Dendritic cell treated with granulocyte-macrophage colony-stimulating factor and Interleukin-4, amounts not matched to agents 40 ng/mL and 50 ng/mL, for 4 days (primary cell): ENCODE measurements around the gene LIN7A.

Experiments
- H3K27ac Mint-ChIP-seq: one replicate; pipeline ENCODE4 v1.8.0; 2022; ENCODE audit warnings: mild to moderate bottlenecking, mixed read lengths
- H3K27me3 Mint-ChIP-seq: one replicate; pipeline ENCODE4 v1.8.0; 2022; ENCODE audit warnings: mild to moderate bottlenecking, mixed read lengths
- H3K36me3 Mint-ChIP-seq: one replicate; pipeline ENCODE4 v1.8.0; 2022; ENCODE audit warnings: low read depth, mixed read lengths
- H3K4me1 Mint-ChIP-seq: one replicate; pipeline ENCODE4 v1.8.0; 2022; ENCODE audit warnings: low read depth, mixed read lengths
- H3K4me3 Mint-ChIP-seq: one replicate; pipeline ENCODE4 v1.8.0; 2022; ENCODE audit warnings: mild to moderate bottlenecking, moderate library complexity, mixed read lengths
- H3K9me3 Mint-ChIP-seq: one replicate; pipeline ENCODE4 v1.8.0; 2022; ENCODE audit warnings: mixed read lengths
- intact Hi-C: fragments of 100-400 bp; cut with micrococcal nuclease; formaldehyde crosslinking; loops from one replicate; pipeline ENCODE4 v1.15.0; 2022

LIN7A gene

GRCh38 chr12:80939231-80939950 is 1.7 kb upstream of the LIN7A start:
- peak overlapping the region; percentile 63 for H3K27ac Mint-ChIP-seq
- no peaks in the 10 kb centered on the region for H3K27me3 Mint-ChIP-seq
- no peaks in the 10 kb centered on the region for H3K9me3 Mint-ChIP-seq
- H3K4me1 Mint-ChIP-seq: peaks cover 25% of the 10 kb centered on the region
- intact Hi-C loops: no loop called here
- H3K4me3 Mint-ChIP-seq: peak overlapping the region; percentile 39
- H3K36me3 Mint-ChIP-seq: peaks cover 14% of the 10 kb centered on the region

- intact Hi-C loops: no loop called here
- Mint-ChIP-seq H3K9me3 (no peaks in the 10 kb centered on the region), H3K4me3 (no peak overlapping the region), H3K27ac (peak overlapping the region; percentile 48), H3K36me3 (peaks cover 14% of the 10 kb centered on the region), H3K27me3 (no peaks in the 10 kb centered on the region), H3K4me1 (peaks cover 28% of the 10 kb centered on the region)
These were observed 663 bp upstream of the LIN7A start for GRCh38 chr12:80938397-80938796.

GRCh38 chr12:80936642-80937390 is 918 bp downstream of the LIN7A start:
- peaks cover 27% of the 10 kb centered on the region for H3K4me1 Mint-ChIP-seq
- H3K9me3 Mint-ChIP-seq: no peaks in the 10 kb centered on the region
- H3K27ac Mint-ChIP-seq: peak overlapping the region; percentile 89
- intact Hi-C loops: no loop called here
- H3K4me3 Mint-ChIP-seq: peak overlapping the region; percentile 92
- no peaks in the 10 kb centered on the region for H3K27me3 Mint-ChIP-seq
- H3K36me3 Mint-ChIP-seq: peaks cover 14% of the 10 kb centered on the region

GRCh38 chr12:80936353-80936641 is 1.4 kb downstream of the LIN7A start:
- peaks cover 25% of the 10 kb centered on the region for H3K4me1 Mint-ChIP-seq
- H3K9me3 Mint-ChIP-seq: no peaks in the 10 kb centered on the region
- intact Hi-C loops: no loop called here
- H3K36me3 Mint-ChIP-seq: peaks cover 14% of the 10 kb centered on the region
- peak overlapping the region; percentile 89 for H3K27ac Mint-ChIP-seq
- no peaks in the 10 kb centered on the region for H3K27me3 Mint-ChIP-seq
- H3K4me3 Mint-ChIP-seq: peak overlapping the region; percentile 92

- H3K36me3 Mint-ChIP-seq: peaks cover 14% of the 10 kb centered on the region
- H3K4me1 Mint-ChIP-seq: peaks cover 25% of the 10 kb centered on the region
- no peaks in the 10 kb centered on the region for H3K27me3 Mint-ChIP-seq
- H3K9me3 Mint-ChIP-seq: no peaks in the 10 kb centered on the region
- no peak overlapping the region for H3K4me3 Mint-ChIP-seq
- intact Hi-C loops: no loop called here
- H3K27ac Mint-ChIP-seq: no peak overlapping the region
These were observed 2.6 kb downstream of the LIN7A start for GRCh38 chr12:80935111-80935510.

- peaks cover 5% of the 10 kb centered on the region for H3K4me1 Mint-ChIP-seq
- no peaks in the 10 kb centered on the region for H3K27me3 Mint-ChIP-seq
- H3K27ac Mint-ChIP-seq: no peak overlapping the region
- no peak overlapping the region for H3K4me3 Mint-ChIP-seq
- H3K36me3 Mint-ChIP-seq: peaks cover 5% of the 10 kb centered on the region
- no peaks in the 10 kb centered on the region for H3K9me3 Mint-ChIP-seq
- intact Hi-C loops: no loop called here
These were observed 11.8 kb downstream of the LIN7A start for GRCh38 chr12:80925983-80926382.

- H3K36me3 Mint-ChIP-seq: peaks cover 5% of the 10 kb centered on the region
- intact Hi-C loops: no loop called here
- H3K9me3 Mint-ChIP-seq: no peaks in the 10 kb centered on the region
- no peak overlapping the region for H3K4me3 Mint-ChIP-seq
- H3K27me3 Mint-ChIP-seq: no peaks in the 10 kb centered on the region
- peaks cover 5% of the 10 kb centered on the region for H3K4me1 Mint-ChIP-seq
- H3K27ac Mint-ChIP-seq: no peak overlapping the region
These were observed 12.5 kb downstream of the LIN7A start for GRCh38 chr12:80925237-80925636.

- intact Hi-C loops: no loop called here
- H3K9me3 Mint-ChIP-seq: no peaks in the 10 kb centered on the region
- peaks cover 5% of the 10 kb centered on the region for H3K4me1 Mint-ChIP-seq
- H3K27ac Mint-ChIP-seq: no peak overlapping the region
- no peak overlapping the region for H3K4me3 Mint-ChIP-seq
- peaks cover 5% of the 10 kb centered on the region for H3K36me3 Mint-ChIP-seq
- H3K27me3 Mint-ChIP-seq: no peaks in the 10 kb centered on the region
These were observed 13.3 kb downstream of the LIN7A start for GRCh38 chr12:80924437-80924836.

- no peaks in the 10 kb centered on the region for H3K9me3 Mint-ChIP-seq
- intact Hi-C loops: no loop called here
- H3K4me3 Mint-ChIP-seq: no peak overlapping the region
- H3K36me3 Mint-ChIP-seq: no peaks in the 10 kb centered on the region
- H3K4me1 Mint-ChIP-seq: peaks cover 15% of the 10 kb centered on the region
- no peak overlapping the region for H3K27ac Mint-ChIP-seq
- no peaks in the 10 kb centered on the region for H3K27me3 Mint-ChIP-seq
These were observed 17.7 kb downstream of the LIN7A start for GRCh38 chr12:80920006-80920405.

- Mint-ChIP-seq H3K4me3 (no peak overlapping the region), H3K27ac (no peak overlapping the region), H3K4me1 (peaks cover 21% of the 10 kb centered on the region), H3K9me3 (no peaks in the 10 kb centered on the region), H3K27me3 (no peaks in the 10 kb centered on the region), H3K36me3 (no peaks in the 10 kb centered on the region)
- intact Hi-C loops: no loop called here
These were observed 20.1 kb downstream of the LIN7A start for GRCh38 chr12:80917651-80918050.

- Mint-ChIP-seq H3K9me3 (no peaks in the 10 kb centered on the region), H3K4me3 (no peak overlapping the region), H3K27ac (no peak overlapping the region), H3K4me1 (peaks cover 21% of the 10 kb centered on the region), H3K36me3 (no peaks in the 10 kb centered on the region), H3K27me3 (no peaks in the 10 kb centered on the region)
- intact Hi-C loops: no loop called here
These were observed 24.6 kb downstream of the LIN7A start for GRCh38 chr12:80912901-80913770.

GRCh38 chr12:80909370-80909769 is 28.4 kb downstream of the LIN7A start:
- no peaks in the 10 kb centered on the region for H3K27me3 Mint-ChIP-seq
- intact Hi-C loops: no loop called here
- H3K4me1 Mint-ChIP-seq: peaks cover 7% of the 10 kb centered on the region
- no peak overlapping the region for H3K27ac Mint-ChIP-seq
- H3K4me3 Mint-ChIP-seq: no peak overlapping the region
- H3K36me3 Mint-ChIP-seq: peaks cover 5% of the 10 kb centered on the region
- H3K9me3 Mint-ChIP-seq: no peaks in the 10 kb centered on the region

GRCh38 chr12:80902711-80903110 is 35.0 kb downstream of the LIN7A start:
- intact Hi-C loops: no loop called here
- Mint-ChIP-seq H3K4me3 (no peak overlapping the region), H3K27me3 (no peaks in the 10 kb centered on the region)

GRCh38 chr12:80901661-80902060 is 36.1 kb downstream of the LIN7A start:
- Mint-ChIP-seq H3K4me3 (no peak overlapping the region), H3K9me3 (no peaks in the 10 kb centered on the region), H3K36me3 (peaks cover 17% of the 10 kb centered on the region), H3K4me1 (no peaks in the 10 kb centered on the region), H3K27ac (no peak overlapping the region), H3K27me3 (no peaks in the 10 kb centered on the region)
- intact Hi-C loops: no loop called here

More at GRCh38 chr12:80902711-80903110, 35.0 kb downstream of the LIN7A start:
- Mint-ChIP-seq H3K9me3 (no peaks in the 10 kb centered on the region), H3K4me1 (no peaks in the 10 kb centered on the region), H3K27ac (no peak overlapping the region), H3K36me3 (peaks cover 18% of the 10 kb centered on the region)
